D341Med (cell line): ENCODE measurements around the gene ANKH.

Source experiments
- DNase-seq: peaks from one replicate; pipeline ENCODE4 v3.0.0; 2012; ENCODE audit warnings: low spot score

The ANKH gene

GRCh38 chr5:14735944-14736343 lies 135.6 kb downstream of the ANKH start:
- DNase-seq = no peak

GRCh38 chr5:14734396-14734795 lies 137.2 kb downstream of the ANKH start:
- no peak for DNase-seq

GRCh38 chr5:14733661-14734060 lies 137.9 kb downstream of the ANKH start:
- DNase-seq = no peak

GRCh38 chr5:14732991-14733390 lies 138.6 kb downstream of the ANKH start:
- no peak for DNase-seq

- DNase-seq = no peak
Measured at GRCh38 chr5:14730881-14731280, 140.7 kb downstream of the ANKH start.

GRCh38 chr5:14730466-14730865 lies 141.1 kb downstream of the ANKH start:
- DNase-seq = no peak

- no peak for DNase-seq
Measured at GRCh38 chr5:14729448-14730385, 141.9 kb downstream of the ANKH start.

- DNase-seq = no peak
Measured at GRCh38 chr5:14728459-14728938, 143.1 kb downstream of the ANKH start.

GRCh38 chr5:14727928-14728458 lies 143.6 kb downstream of the ANKH start:
- DNase-seq = no peak

- peak; percentile 82 for DNase-seq
Measured at GRCh38 chr5:14727428-14727865, 144.1 kb downstream of the ANKH start.

- no peak for DNase-seq
Measured at GRCh38 chr5:14726066-14726838, 145.3 kb downstream of the ANKH start.

GRCh38 chr5:14724633-14725032 lies 146.9 kb downstream of the ANKH start:
- no peak for DNase-seq

- DNase-seq = no peak
Measured at GRCh38 chr5:14723701-14724132, 147.9 kb downstream of the ANKH start.

- no peak for DNase-seq
Measured at GRCh38 chr5:14722923-14723322, 148.7 kb downstream of the ANKH start.

- DNase-seq = no peak
Measured at GRCh38 chr5:14721990-14722656, 149.5 kb downstream of the ANKH start.

- no peak for DNase-seq
Measured at GRCh38 chr5:14720236-14720923, 151.2 kb downstream of the ANKH start.

- no peak for DNase-seq
Measured at GRCh38 chr5:14718778-14719177, 152.8 kb downstream of the ANKH start.

GRCh38 chr5:14716755-14717752 lies 154.5 kb downstream of the ANKH start:
- no peak for DNase-seq

GRCh38 chr5:14715481-14715880 lies 156.1 kb downstream of the ANKH start:
- DNase-seq = no peak

GRCh38 chr5:14714706-14715105 lies 156.9 kb downstream of the ANKH start:
- DNase-seq = no peak
